ENCODE measurements around the gene SMC3.

The SMC3 gene

GRCh38 chr10:110609605-110610004 lies 42.1 kb downstream of the SMC3 start:
- TF ChIP-seq EGR1 (IDR thresholded peaks at IDR 0.05) = no peak
- no peak for TF ChIP-seq CREB1 (IDR thresholded peaks at IDR 0.05; ENCODE audit: low read depth)
- no peak for TF ChIP-seq TEAD4 (IDR thresholded peaks at IDR 0.05)

- TF ChIP-seq NFIC (IDR thresholded peaks at IDR 0.05) (no peak), ZBTB7A (IDR thresholded peaks at IDR 0.05; ENCODE audit: low read depth) (no peak), FOXM1 (IDR thresholded peaks at IDR 0.05; ENCODE audit: borderline replicate concordance, low read depth) (no peak), REST (IDR thresholded peaks at IDR 0.05; ENCODE audit: low read depth) (no peak), YY1 (IDR thresholded peaks at IDR 0.05; ENCODE audit: low read depth) (no peak), MAX (IDR thresholded peaks at IDR 0.05) (no peak), RAD21 (IDR thresholded peaks at IDR 0.05; ENCODE audit: low read depth) (peak; percentile 93), TCF12 (IDR thresholded peaks at IDR 0.05; ENCODE audit: low read depth) (no peak), EP300 (IDR thresholded peaks at IDR 0.05; ENCODE audit: borderline replicate concordance) (no peak), CREB1 (IDR thresholded peaks at IDR 0.05; ENCODE audit: low read depth) (no peak), USF1 (IDR thresholded peaks at IDR 0.05) (no peak), CEBPB (IDR thresholded peaks at IDR 0.05) (0 out of 2 replicates have a peak, but pooled peaks have one; percentile 29), EGR1 (IDR thresholded peaks at IDR 0.05) (no peak), TAF1 (IDR thresholded peaks at IDR 0.05; ENCODE audit: low read depth) (no peak)
Measured at GRCh38 chr10:110610308-110610774, 42.8 kb downstream of the SMC3 start.

- no peak for TF ChIP-seq RAD21 (IDR thresholded peaks at IDR 0.05; ENCODE audit: low read depth)
- no peak for TF ChIP-seq TAF1 (IDR thresholded peaks at IDR 0.05; ENCODE audit: low read depth)
- TF ChIP-seq TEAD4 (IDR thresholded peaks at IDR 0.05) = no peak
- no peak for TF ChIP-seq ZBTB7A (IDR thresholded peaks at IDR 0.05; ENCODE audit: low read depth)
- TF ChIP-seq EP300 (IDR thresholded peaks at IDR 0.05; ENCODE audit: borderline replicate concordance) = no peak
- TF ChIP-seq FOXM1 (IDR thresholded peaks at IDR 0.05; ENCODE audit: borderline replicate concordance, low read depth) = no peak
- no peak for TF ChIP-seq USF1 (IDR thresholded peaks at IDR 0.05)
- no peak for TF ChIP-seq YY1 (IDR thresholded peaks at IDR 0.05; ENCODE audit: low read depth)
- TF ChIP-seq TCF12 (IDR thresholded peaks at IDR 0.05; ENCODE audit: low read depth) = no peak
- TF ChIP-seq EGR1 (IDR thresholded peaks at IDR 0.05) = no peak
- no peak for TF ChIP-seq NFIC (IDR thresholded peaks at IDR 0.05)
- TF ChIP-seq REST (IDR thresholded peaks at IDR 0.05; ENCODE audit: low read depth) = no peak
Measured at GRCh38 chr10:110612087-110612486, 44.6 kb downstream of the SMC3 start.

- TF ChIP-seq CEBPB (IDR thresholded peaks at IDR 0.05) = no peak
- no peak for TF ChIP-seq EP300 (IDR thresholded peaks at IDR 0.05; ENCODE audit: borderline replicate concordance)
- TF ChIP-seq REST (IDR thresholded peaks at IDR 0.05; ENCODE audit: low read depth) = no peak
- TF ChIP-seq TEAD4 (IDR thresholded peaks at IDR 0.05) = no peak
- TF ChIP-seq RAD21 (IDR thresholded peaks at IDR 0.05; ENCODE audit: low read depth) = no peak
- no peak for TF ChIP-seq ZBTB7A (IDR thresholded peaks at IDR 0.05; ENCODE audit: low read depth)
- no peak for TF ChIP-seq CREB1 (IDR thresholded peaks at IDR 0.05; ENCODE audit: low read depth)
- no peak for TF ChIP-seq TCF12 (IDR thresholded peaks at IDR 0.05; ENCODE audit: low read depth)
- TF ChIP-seq EGR1 (IDR thresholded peaks at IDR 0.05) = no peak
- no peak for TF ChIP-seq NFIC (IDR thresholded peaks at IDR 0.05)
- no peak for TF ChIP-seq MAX (IDR thresholded peaks at IDR 0.05)
- no peak for TF ChIP-seq YY1 (IDR thresholded peaks at IDR 0.05; ENCODE audit: low read depth)
- no peak for TF ChIP-seq USF1 (IDR thresholded peaks at IDR 0.05)
- no peak for TF ChIP-seq FOXM1 (IDR thresholded peaks at IDR 0.05; ENCODE audit: borderline replicate concordance, low read depth)
- no peak for TF ChIP-seq TAF1 (IDR thresholded peaks at IDR 0.05; ENCODE audit: low read depth)
Measured at GRCh38 chr10:110612629-110613028, 45.1 kb downstream of the SMC3 start.

Measured in Ishikawa (cell line).